Measurements from ENCODE around the gene MARCKS. TPM values are rescaled to one million over a fixed set of nuclear protein-coding genes. Genes with fewer than 3 reads are reported as not detected.

Gene MARCKS
- total and polyA plus RNA-seq, 2 of the 13 experiments (the other 11 are each of a cell fraction or from before 2014, with no cell fraction given) = 30.5 to 39.5 TPM

GRCh38 chr6:113860181-113860955 lies 3.2 kb downstream of the MARCKS start (continued):
- no peak for TF ChIP-seq ZBTB40 (IDR thresholded peaks at IDR 0.05)
- no peak for TF ChIP-seq ZBTB40 (CRISPR knock-in tag; IDR thresholded peaks at IDR 0.05)
- no peak for TF ChIP-seq ZBTB10 (CRISPR knock-in tag; IDR thresholded peaks at IDR 0.05; ENCODE audit: borderline replicate concordance)
